Stimulated activated CD4-positive, alpha-beta T cell treated with anti-CD3 and anti-CD28 coated beads, TNF-alpha, amount 100 ng/mL, for 48 hours (primary cell): Measurements from ENCODE around the gene MUL1.

ENCODE experiments used
- DNase-seq, 3 donors: peaks; one replicate each; pipeline ENCODE4 v3.0.0-alpha.2; 2020; ENCODE audit warnings: low read depth in 3 of 3

The MUL1 gene

GRCh38 chr1:20485527-20486456 is 22.2 kb downstream of the MUL1 start, which contains the start of gene CAMK2N1:
TSS of gene CAMK2N1 (minus strand) at chr1:20486210. CDS start at chr1:20485379, 831 bp downstream.
- DNase-seq: peak in 1 of 3 donors; percentile 43

GRCh38 chr1:20484519-20485462 is 23.2 kb downstream of the MUL1 start:
- no peak for DNase-seq

- DNase-seq: no peak
These were observed 24.0 kb downstream of the MUL1 start for GRCh38 chr1:20483833-20484518.

GRCh38 chr1:20483098-20483832 is 24.7 kb downstream of the MUL1 start:
- no peak for DNase-seq

GRCh38 chr1:20481643-20482498 is 26.1 kb downstream of the MUL1 start:
- no peak for DNase-seq

- no peak for DNase-seq
These were observed 26.9 kb downstream of the MUL1 start for GRCh38 chr1:20480951-20481617.

- no peak for DNase-seq
These were observed 27.6 kb downstream of the MUL1 start for GRCh38 chr1:20480243-20480944.

- DNase-seq: no peak
These were observed 28.1 kb downstream of the MUL1 start for GRCh38 chr1:20479840-20480239.

GRCh38 chr1:20478057-20478635 is 29.8 kb downstream of the MUL1 start:
- no peak for DNase-seq

GRCh38 chr1:20477348-20478056 is 30.4 kb downstream of the MUL1 start:
- no peak for DNase-seq

- no peak for DNase-seq
These were observed 31.5 kb downstream of the MUL1 start for GRCh38 chr1:20476265-20477038.

- DNase-seq: no peak
These were observed 33.0 kb downstream of the MUL1 start for GRCh38 chr1:20474996-20475395.

GRCh38 chr1:20474333-20474975 is 33.5 kb downstream of the MUL1 start:
- DNase-seq: no peak

GRCh38 chr1:20473894-20474293 is 34.1 kb downstream of the MUL1 start:
- no peak for DNase-seq

GRCh38 chr1:20472860-20473711 is 34.9 kb downstream of the MUL1 start:
- DNase-seq: no peak

- DNase-seq: no peak
These were observed 35.8 kb downstream of the MUL1 start for GRCh38 chr1:20472121-20472520.
